Renal cortical epithelial cell (primary cell): ENCODE results near the gene TUBGCP3. TPM values are rescaled to one million over a fixed set of nuclear protein-coding genes. Genes with fewer than 3 reads are reported as not detected.
"Not testable (repeated sequence)": the region's sequence is repeated elsewhere in the genome, so short reads cannot be mapped to it uniquely, and the experiment has no call there.

Source experiments
- DNase-seq: peaks from one replicate; pipeline ENCODE4 v3.0.0-alpha.2; 2011; ENCODE audit warnings: low read depth
- total RNA-seq: library from RNA; depleted of rRNA; stranded (reverse); fragments of >200 nt; gene quantifications from 2 replicates; pipeline ENCODE4 v1.2.3, GENCODE V29; 2014

The TUBGCP3 gene
- total RNA-seq, 1 donor from 2014 or later, result 18.7 TPM

DNA sequence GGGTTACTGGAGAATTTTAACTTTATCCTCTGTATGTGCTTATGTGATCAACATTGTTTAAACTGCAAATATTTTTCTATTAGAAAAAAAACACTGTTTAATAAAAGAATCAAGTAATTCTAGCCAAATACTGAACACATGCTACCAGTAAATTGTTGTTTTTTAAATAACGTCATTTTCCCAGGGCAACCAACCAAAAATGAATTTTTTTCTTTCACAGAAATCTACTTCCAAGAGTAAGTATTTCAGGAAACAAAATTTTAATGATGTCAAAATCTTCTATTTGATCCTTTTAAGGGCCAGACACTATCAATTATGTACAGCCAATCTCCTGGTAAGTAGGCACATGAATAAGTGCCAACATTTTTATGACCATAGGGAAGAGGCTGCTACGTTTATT is 57.1 kb downstream of the TUBGCP3 start:
- no peak for DNase-seq

DNA sequence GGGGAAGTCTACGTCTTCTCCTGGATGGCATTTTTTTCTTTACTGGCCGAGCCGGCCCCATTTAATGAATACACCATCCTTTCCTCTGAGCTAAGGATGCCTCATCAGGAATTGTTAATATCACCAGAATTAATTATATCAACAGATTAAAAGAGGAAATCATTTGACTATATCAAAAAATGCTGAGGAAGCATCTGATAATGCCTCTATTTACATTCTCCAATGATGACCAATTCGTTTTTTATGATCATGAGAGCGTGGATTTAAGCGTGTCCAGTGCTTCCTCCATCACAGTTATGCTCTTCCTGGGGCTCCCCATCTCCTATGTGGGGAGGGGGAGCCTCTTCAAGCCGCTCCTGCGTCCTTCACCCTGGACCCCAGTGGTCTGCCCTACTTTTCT is 58.7 kb downstream of the TUBGCP3 start:
- no peak for DNase-seq

DNA sequence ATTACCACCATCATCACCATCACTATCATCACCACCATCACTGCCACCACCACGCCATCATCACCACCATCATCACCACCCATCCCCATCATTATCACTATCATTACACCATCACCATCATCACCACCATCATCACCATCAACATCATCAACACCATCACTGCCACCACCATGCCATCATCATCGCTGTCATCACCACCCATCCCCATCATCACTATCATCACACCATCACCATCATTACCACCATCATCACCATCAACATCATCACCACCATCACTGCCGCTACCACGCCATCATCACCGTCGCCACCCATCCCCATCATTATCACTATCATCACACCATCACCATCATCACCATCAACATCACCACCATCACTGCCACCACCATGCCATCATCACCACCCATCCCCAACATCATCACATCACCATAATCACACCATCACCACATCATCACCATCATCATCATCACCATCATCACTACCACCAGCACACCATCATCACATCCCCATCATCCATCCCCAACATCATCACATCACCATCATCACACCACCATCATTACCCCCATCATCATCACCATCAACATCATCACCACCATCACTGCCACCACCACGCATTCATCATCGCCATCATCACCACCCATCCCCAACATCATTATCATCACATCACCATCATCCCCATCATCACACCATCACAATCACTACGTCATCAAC is 61.7 kb downstream of the TUBGCP3 start:
- DNase-seq, result no peak

DNA sequence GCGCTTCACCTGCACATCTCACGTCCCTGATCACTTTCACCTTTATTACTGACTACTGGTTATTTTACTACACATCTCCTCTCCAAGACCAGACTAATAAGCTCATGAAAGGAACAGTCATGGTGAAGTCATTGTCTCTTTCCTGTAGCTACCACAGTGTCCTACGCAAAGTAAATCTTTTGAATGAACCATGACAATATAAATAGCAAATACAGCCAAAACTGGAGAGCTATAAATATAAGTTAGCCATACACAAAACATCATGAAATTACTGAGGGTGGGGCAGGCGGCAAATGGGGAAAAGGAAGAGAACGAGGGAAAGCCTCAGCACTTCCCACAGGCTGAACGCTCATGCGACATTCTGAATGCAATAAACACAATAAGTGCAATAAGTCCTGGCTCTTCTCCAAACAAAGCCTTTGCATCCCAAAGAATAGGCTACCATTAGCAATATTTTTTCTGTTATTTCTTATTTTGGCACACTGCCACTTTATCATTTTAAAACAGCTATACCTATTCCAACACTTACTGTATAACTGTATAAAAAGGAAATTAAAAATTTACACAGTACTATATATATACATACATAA is 62.5 kb downstream of the TUBGCP3 start:
- no peak for DNase-seq

DNA sequence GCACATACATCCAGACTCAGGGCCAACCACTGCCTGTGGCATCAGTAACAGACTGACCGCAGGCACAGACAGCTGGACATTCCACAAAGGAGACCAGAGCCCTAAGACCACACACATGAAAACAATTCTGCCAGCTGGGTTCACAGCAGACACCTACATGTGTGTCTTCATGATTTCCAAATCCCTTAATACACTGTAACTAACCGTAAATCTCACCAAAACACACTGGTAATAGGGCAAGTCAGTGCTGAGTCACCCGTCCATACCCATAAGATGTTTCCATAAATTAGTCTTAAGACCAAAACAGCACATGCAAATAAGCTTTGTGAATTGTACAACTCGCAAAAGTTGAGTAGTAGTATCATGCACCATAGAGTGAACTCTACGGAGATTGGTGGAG is 65.4 kb downstream of the TUBGCP3 start:
- DNase-seq, result no peak

DNA sequence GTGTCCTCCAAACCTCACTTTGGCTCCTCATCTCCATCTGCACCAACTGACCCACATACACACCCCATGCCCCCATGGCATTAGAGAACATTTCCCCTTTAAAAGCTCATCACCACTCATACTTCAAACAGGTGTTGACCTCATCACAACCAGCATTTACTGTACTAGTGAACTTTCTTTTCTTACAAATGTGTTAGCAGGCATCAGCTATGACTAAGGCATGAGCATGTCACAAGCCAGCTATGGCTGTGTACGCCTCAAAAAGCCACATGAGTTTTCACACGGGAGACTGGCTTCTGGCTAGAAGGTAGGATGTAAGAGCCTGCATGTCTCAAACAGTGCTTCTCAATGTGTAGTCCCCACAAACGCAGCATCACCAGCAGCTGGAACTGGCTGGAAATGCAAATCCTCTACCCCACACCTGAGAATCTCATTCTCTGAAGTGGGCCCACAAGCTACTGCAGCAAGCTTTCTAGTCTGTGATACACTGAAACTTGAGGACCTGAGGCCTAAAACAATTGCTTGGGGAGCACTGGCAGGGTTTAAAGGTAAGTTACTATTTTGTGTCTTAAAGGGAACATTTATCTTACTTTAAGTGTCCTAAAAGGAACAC is 66.8 kb downstream of the TUBGCP3 start:
- DNase-seq, result no peak

DNA sequence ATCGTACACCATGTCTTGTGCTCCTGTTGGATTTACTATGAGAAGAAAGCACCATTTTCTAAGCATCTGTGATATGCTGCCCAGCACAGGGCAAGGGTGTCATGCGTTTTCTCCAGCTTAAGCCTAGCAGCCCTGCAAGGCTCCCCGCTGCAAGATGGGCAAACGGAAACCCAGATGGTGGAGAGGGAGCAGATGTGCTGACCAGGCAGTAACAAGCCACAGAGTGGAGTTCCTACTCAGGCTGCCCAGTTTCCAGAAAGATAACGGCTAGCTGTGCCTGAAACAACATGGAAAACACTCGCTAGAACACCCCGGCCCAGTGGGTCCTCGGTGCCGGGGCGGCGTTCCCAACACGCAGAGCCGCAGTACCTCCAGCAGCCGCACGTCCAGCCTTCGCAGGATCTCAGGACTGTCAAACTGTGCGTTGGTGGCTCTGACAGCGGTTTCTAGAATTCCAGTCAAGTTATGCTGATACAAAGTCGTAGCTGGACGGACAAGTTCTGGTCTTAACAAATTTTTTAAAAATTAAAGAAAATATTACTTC is 68.4 kb downstream of the TUBGCP3 start:
- no peak for DNase-seq

DNA sequence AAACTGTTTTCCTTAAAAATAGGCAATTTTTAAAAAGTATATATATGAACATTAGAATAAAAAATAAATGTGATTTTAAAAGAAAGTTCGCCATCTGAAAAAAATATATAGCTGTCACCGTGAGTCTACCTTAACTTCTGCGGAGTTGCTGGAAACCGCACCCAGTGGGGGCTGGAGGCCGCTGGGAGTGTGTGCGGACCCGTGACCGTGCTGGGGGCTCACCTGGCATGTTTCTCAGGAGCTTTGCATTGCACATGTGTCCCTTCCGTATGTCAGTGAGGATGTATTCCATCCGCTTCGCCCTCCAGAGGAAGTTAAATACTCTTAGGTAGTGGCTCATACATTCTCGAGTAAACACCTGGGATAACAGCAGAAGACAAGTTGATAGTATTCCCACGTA is 71.7 kb downstream of the TUBGCP3 start:
- DNase-seq, result no peak

DNA sequence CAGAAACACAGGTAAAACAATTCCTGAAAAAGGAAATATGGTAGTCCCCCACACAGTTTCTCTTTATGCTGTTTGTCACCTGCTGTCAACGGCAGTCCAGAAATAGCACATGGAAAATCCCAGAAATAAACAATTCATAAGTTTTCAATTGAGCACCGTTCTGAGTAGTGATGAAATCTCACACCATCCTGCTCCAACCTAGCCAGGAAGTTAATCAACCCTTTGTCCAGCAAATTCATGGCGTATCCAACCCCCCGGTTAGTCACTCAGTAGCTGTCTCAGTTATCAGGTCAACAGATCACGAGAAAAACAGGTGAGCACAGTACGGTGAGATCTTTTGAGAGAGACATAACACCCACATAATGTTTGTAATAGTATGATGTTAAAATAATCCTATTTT is 74.2 kb downstream of the TUBGCP3 start:
- no peak for DNase-seq

DNA sequence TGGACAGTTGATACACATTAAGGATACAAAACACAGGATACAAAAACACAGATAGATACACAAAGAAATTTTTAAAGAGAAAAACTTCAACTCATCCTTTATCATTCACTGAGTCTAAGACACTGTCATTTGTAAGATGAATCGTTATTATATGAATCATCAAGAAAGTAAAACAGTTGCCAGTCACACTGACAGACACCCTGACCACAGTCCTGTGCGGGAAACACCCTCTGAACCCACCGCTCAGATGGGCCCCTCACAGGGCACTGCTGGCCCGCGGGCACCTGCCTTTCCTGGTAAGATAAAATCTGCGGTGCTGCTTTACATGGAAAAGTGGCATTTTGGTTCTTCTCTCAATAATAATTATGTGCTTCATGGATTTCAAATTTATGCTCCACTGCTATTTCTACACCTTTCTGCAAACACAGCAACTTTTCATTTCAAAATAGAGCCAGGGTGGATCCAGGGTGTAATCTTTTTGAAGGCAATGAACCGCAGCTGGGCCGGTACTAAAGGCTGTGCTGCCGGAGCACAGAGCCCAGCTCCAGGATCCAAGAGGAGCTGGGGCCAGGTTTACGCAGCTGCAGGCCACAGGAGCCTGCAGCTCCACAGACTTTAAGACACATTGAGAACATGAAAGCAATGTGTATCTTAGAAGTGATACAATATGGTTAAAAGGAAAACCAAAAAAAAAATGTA is 76.8 kb downstream of the TUBGCP3 start:
- DNase-seq, result peak; percentile 5

DNA sequence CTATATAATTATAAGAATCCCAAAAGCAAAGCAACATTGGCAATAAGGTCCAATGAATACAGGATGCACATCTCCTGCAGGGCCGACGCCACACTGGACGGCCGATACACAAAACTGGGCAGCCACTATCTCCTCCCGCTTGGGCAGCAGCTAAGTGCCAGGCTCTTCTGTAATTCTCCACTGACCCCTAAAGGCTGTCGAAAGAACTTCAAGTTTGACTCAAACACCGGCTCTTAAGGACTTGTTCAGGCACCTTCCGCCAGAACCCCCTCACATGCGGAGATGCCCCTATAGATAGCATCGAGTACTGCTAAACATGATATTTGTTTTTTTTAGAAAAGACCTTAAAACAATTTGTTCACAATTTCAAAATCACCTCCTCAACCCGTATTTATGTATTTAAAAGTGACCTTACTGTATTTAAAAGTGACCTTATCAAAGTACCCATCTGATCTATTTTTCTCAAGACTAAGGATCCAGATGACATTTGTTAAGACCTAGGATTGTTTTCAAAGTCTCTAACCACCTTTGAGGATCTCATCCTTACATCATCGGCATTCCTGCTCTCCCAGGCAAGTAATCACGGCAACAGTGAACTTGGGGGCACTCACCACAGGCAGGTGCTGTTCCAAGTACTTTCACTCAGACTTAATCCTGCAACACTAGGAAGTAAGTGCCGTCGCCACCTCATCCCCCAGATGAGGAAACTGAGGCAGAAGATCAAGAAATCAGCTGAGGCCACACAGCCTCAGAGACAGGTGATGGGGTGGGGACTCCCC is 77.8 kb downstream of the TUBGCP3 start:
- peak; percentile 71 for DNase-seq

DNA sequence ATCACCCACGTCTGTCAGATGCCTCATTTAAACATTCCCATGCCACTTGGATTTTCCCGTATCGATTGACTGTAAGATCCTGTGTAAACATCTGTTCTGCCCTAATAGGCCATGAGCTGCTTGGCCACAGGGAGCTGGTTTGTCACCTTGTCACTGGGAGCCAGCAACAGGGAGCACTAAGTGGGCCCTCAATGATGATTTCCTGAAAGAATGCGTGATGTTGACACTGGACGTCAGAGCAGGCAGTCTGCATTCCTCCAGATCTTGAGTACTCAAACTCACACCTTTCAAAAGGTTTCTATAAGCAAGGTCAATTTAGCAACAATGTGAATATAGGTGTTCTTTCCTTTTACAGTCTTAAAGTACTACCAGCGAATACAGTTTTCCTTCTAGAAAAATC is 78.8 kb downstream of the TUBGCP3 start:
- no peak for DNase-seq

DNA sequence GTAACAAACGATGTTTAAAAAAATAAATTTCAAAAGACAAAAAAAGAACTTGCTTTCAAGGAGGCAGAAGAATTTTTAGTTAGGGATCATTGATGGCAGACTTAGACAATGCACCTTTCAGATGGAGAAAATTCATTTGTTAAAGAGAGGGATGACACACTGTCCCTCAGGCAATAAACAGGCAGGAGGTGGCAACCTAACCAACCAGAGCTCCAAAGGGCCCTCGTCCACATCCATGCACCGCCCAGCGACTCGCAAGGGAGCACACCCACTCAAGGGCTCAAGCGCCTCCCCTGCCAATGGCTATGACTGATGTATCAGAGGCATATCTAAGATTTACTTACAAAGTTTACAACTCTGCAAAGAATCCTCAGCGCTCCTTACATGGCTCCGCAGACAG is 81.9 kb downstream of the TUBGCP3 start:
- DNase-seq, result no peak

DNA sequence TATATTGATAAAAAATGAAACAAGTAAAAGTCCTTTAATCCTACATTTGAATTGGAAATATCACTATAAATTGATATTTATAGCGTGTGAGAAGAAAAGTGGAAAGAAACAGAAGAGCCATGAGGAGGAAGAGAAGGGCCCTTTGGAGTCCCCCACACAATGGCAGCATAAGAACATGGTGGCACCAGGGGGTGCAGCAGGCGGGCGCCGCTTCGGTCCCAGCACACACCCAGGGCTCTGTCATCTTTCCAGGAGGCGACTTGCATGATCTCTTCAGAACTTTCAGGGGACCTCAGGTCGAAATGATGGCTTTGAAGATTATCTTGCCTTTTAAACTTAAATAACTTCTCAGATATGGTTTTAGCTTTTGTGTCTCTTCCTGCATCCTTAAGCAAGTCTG is 91.8 kb downstream of the TUBGCP3 start:
- DNase-seq, result no peak

DNA sequence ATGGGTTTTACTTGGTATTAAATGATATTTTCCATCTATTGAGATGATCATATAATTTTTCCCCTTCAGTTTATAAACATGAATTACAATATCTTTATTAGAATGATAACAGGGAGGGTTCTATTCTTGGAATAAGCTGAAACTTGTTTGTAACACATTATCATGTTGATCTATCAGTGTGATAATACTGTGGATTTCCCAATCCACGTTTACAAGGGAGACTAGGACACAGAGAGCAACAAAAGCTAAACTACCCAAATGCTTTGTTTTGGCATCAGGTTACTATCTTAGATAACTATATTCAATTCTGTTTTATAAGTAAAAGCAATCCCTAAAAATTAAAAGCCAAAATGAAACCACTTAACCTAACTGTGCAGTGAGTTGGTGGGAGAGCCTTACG is 92.5 kb downstream of the TUBGCP3 start:
- DNase-seq, result no peak

DNA sequence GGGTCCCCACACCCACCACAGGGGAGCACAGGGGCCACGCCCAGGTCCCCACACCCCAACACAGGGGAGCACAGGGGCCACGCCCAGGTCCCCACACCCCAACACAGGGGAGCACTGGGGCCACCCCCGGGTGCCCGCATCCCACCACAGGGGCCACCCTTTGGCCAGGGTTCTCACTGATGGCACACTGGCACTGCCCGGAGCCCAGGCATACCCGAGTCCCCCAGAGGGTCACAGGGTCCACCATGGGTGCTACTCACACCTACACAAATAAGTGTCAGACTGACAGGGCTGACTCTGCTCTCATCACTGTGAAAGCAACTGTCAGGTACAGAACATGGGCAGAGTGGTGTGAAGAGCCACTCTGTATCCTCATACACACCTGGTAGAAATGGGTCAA is 98.8 kb downstream of the TUBGCP3 start:
- DNase-seq, result no peak

DNA sequence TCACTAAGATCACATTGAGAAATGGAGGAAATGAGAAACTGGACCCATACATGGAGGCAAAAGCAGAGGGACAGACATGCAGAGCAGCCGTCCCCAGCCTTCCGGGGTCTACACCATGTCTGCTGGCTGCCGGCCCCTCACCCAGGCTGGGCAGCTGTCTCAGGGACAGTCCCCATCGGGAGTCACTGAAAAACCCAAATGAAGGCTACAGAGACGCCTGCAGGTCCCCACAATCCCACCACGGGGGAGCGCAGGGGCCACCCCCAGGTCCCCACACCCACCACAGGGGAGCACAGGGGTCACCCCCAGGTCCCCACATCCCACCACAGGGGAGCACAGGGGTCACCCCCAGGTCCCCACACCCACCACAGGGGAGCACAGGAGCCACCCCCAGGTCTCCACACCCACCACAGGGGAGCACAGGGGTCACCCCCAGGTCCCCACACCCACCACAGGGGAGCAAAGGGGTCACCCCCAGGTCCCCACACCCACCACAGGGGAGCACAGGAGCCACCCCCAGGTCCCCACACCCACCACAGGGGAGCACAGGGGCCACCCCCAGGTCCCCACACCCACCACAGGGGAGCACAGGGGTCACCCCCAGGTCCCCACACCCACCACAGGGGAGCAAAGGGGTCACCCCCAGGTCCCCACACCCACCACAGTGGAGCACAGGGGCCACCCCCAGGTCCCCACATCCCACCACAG is 99.5 kb downstream of the TUBGCP3 start:
- DNase-seq, result not testable (repeated sequence)

DNA sequence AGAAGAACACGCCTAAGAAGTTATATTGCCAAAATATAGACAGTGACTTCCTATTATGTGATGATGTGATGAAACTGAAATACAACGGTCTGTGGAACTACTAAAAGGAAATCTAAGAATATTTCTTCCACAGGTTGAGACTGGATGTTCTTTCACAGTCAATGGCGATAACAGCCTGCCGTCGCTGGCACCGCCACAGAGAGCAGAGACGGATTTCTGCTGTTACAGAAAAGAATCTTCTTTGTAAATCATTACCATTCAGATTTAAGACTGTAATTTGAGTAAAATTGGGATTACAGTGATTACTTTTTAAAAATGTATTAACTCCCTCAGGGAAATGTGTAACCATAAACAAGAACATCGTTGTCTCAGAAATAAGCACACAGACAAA is 100.8 kb downstream of the TUBGCP3 start:
- DNase-seq, result no peak

DNA sequence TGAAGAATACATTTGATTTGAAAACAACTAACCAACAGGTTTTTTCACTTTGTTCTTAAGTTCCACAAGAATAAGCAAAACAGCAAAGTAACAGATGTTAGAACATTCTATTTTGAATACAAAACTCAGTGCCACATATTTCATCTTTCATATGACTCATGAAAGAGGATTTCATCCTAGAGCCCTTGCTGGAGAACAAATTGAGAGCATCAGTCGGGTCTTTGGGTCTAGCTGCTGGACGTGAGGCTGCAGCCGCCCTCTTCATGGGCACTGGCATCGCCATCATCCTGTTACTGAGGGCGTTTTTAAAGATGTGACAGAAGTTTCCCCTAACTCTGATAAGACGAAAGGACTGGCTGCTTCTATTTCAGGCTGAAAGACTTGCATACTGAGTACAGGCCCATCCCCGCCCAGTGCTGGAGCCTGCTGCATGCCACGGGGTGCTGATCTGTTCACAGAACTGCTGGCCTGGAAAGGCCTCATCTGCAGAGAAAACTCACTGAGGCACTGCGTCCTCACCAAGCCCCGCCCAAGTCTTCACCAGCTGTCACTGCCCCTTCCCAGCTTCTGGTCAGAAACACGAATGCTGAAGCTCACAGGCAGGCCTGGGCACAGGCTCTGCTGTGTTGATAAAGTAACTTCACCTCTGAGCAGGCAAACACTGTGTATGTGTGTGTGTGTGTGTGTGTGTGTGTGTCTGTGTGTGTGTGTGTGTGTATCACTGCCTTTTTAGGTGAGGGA is 101.4 kb downstream of the TUBGCP3 start:
- DNase-seq, result no peak

DNA sequence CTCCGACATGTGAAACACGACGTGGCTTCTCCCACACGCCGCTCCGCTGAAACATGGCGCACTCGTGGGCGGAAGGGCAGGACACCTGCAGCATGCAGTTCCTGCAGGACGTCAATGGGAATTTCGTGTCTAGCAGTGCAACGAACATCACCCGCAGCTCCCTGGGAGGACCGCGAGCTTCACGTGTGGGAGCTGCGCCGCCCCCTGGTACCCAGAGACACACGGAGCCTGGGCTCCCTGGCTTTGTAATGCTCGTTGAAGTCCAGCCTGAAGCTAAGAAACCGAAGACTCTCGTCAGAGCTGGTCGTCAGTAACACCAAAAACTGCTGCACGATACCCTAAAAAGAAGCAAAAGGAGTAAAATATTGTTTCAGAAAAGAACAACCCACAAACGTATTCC is 102.1 kb downstream of the TUBGCP3 start:
- not testable (repeated sequence) for DNase-seq
